Liver (tissue), 3 donors: ENCODE results near the gene FMN2.

ENCODE experiments used
- ATF3 ChIP-seq: IDR thresholded peaks from 2 replicates; pipeline ENCODE4 v1.6.1; 2016; ENCODE audit warnings: antibody characterized with exemption
- CTCF ChIP-seq: fragments of 150-350 bp; IDR thresholded peaks from 2 replicates; pipeline ENCODE4 v1.5.1; 2017; ENCODE audit warnings: improper control_type of control experiment, low read depth, low read length; ENCODE audit not compliant: missing input control
- FOXA2 ChIP-seq: IDR thresholded peaks from 2 replicates; pipeline ENCODE4 v1.6.1; 2016; ENCODE audit warnings: antibody characterized with exemption
- GABPA ChIP-seq, 2 donors: IDR thresholded peaks in 1 of 2; conservative IDR thresholded peaks in 1 of 2; 2 replicates each; pipeline ENCODE4 v1.6.1; 2016; ENCODE audit warnings: antibody characterized with exemption in 2 of 2, mild to moderate bottlenecking in 1 of 2, moderate library complexity in 1 of 2
- JUND ChIP-seq, 2 donors: IDR thresholded peaks; 2 replicates each; pipeline ENCODE4 v1.6.1; 2016; ENCODE audit warnings: antibody characterized with exemption in 2 of 2
- MAX ChIP-seq: IDR thresholded peaks from 2 replicates; pipeline ENCODE4 v1.6.1; 2016; ENCODE audit warnings: antibody characterized with exemption
- RAD21 ChIP-seq, 2 donors: IDR thresholded peaks; 2 replicates each; pipeline ENCODE4 v1.6.1; 2016; ENCODE audit warnings: antibody characterized with exemption in 2 of 2, mild to moderate bottlenecking in 2 of 2
- REST ChIP-seq: IDR thresholded peaks from 2 replicates; pipeline ENCODE4 v1.6.1; 2016; ENCODE audit warnings: antibody characterized with exemption, mild to moderate bottlenecking
- SP1 ChIP-seq: IDR thresholded peaks from 2 replicates; pipeline ENCODE4 v1.6.1; 2018; ENCODE audit warnings: antibody characterized with exemption, mild to moderate bottlenecking
- TAF1 ChIP-seq: conservative IDR thresholded peaks from 2 replicates; pipeline ENCODE4 v1.6.1; 2016; ENCODE audit warnings: antibody characterized with exemption, mild to moderate bottlenecking
- YY1 ChIP-seq: IDR thresholded peaks from 2 replicates; pipeline ENCODE4 v1.6.1; 2016; ENCODE audit warnings: antibody characterized with exemption, mild to moderate bottlenecking
- ZBTB33 ChIP-seq: IDR thresholded peaks from 2 replicates; pipeline ENCODE4 v1.6.1; 2016; ENCODE audit warnings: antibody characterized with exemption
- donor health status: healthy.
- donor health status: healthy.

GRCh38 chr1:240402326-240402725, 310.6 kb downstream of the FMN2 start:
- TF ChIP-seq CTCF: no peak
- TF ChIP-seq MAX: no peak
- no peak for TF ChIP-seq ATF3
- no peak for TF ChIP-seq REST
- no peak for TF ChIP-seq YY1
- no peak for TF ChIP-seq SP1
- no peak for TF ChIP-seq GABPA (IDR thresholded peaks at IDR 0.05 in 1 of 2, conservative IDR thresholded peaks at IDR 0.05 in 1 of 2)
- TF ChIP-seq TAF1: no peak
- TF ChIP-seq RAD21 (IDR thresholded peaks at IDR 0.05): no peak
- TF ChIP-seq JUND (IDR thresholded peaks at IDR 0.05): no peak
- TF ChIP-seq FOXA2: no peak
- TF ChIP-seq ZBTB33: no peak
